Stimulated activated CD4-positive, alpha-beta T cell treated with anti-CD3 and anti-CD28 coated beads, Interleukin-2, amount 100 ng/mL, for 24 hours (primary cell): Measurements from ENCODE around the gene ARHGEF38.
"Not testable (repeated sequence)": the region's sequence is repeated elsewhere in the genome, so short reads cannot be mapped to it uniquely, and the experiment has no call there.

Source experiments
- DNase-seq, 2 donors: peaks; one replicate each; pipeline ENCODE4 v3.0.0-alpha.2; 2020

ARHGEF38 gene

GRCh38 chr4:105560421-105560848, 8.0 kb downstream of the ARHGEF38 start:
- DNase-seq = no peak

DNA sequence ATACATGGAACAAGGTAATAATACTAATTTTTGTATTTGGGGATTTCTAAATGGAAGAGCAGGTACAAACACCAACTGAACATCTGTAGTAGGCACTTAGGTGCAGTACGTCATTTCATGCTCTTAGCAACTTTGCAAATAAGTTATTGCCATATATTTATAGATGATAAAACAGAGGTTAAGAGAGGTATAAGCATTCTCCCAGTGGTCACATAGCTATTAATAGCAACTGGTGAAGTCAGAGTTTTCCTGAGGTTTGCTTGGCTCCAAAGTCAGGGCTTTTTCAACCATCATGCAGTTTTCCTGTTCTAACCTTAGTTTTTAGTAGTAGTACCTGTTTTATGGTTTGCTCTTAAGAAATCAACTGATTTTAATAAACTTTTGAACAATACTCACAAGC, 10.9 kb downstream of the ARHGEF38 start:
- no peak for DNase-seq

DNA sequence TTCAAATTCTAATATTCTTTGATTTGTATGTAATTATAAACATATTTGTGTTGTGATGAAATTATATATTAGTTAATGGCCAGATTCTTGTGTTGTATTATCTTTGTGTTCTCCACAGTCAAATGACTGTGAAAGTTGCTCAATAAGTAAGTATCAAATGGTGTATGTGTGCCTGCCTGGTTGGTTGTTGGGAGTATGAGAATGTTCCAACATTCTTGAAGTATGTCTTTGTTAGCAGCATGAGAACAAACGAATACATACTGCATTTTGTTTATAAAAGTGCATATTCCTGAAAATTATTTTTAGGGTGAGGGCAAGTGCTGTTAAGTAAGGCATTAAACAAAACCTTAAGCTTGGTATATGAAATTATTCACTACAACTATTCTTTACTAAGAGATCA, 16.2 kb downstream of the ARHGEF38 start:
- no peak for DNase-seq

- no peak for DNase-seq
Measured at GRCh38 chr4:105569057-105569865, 16.8 kb downstream of the ARHGEF38 start.

DNA sequence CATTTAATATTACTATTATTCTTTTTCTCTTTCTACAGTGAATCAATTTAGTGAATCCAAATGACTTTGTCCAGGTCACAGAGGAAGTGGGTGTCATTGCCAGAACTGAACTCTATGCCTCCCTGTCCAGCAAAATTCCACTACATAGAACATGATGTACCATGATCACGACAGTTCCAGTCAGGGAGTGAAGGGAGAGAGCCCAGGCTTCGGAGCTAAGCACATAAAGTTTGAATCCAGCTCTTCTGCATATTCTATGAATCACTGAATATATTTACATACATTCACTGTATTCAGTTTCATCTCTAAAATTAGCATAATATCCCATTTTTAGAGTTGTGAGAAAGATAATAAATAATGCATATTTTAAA, 17.4 kb downstream of the ARHGEF38 start:
- no peak for DNase-seq

GRCh38 chr4:105572296-105572695, 19.9 kb downstream of the ARHGEF38 start:
- no peak for DNase-seq

- DNase-seq = no peak
Measured at GRCh38 chr4:105586638-105587328, 34.4 kb downstream of the ARHGEF38 start.

DNA sequence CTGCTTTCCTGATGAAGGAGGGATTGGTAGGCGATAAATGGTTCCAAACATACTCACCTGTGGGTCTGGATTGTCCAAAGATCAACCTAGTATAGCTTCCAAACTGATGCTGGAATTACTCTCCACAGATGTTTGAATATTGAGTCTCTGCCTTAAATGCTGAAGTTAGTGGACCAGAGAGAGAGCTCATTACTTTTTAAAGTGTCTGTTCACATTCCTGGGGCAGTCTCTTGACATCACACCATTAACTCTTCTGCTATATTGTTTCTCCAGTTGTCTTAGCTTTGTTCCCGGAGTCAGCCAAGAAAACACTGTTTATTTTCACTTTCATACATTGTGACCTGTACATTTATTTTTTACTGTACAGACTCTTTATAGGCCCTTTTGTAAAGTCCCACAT, 35.4 kb downstream of the ARHGEF38 start:
- no peak for DNase-seq

GRCh38 chr4:105588252-105588651, 35.8 kb downstream of the ARHGEF38 start:
- DNase-seq = no peak

GRCh38 chr4:105591573-105591972, 39.2 kb downstream of the ARHGEF38 start:
- no peak for DNase-seq

DNA sequence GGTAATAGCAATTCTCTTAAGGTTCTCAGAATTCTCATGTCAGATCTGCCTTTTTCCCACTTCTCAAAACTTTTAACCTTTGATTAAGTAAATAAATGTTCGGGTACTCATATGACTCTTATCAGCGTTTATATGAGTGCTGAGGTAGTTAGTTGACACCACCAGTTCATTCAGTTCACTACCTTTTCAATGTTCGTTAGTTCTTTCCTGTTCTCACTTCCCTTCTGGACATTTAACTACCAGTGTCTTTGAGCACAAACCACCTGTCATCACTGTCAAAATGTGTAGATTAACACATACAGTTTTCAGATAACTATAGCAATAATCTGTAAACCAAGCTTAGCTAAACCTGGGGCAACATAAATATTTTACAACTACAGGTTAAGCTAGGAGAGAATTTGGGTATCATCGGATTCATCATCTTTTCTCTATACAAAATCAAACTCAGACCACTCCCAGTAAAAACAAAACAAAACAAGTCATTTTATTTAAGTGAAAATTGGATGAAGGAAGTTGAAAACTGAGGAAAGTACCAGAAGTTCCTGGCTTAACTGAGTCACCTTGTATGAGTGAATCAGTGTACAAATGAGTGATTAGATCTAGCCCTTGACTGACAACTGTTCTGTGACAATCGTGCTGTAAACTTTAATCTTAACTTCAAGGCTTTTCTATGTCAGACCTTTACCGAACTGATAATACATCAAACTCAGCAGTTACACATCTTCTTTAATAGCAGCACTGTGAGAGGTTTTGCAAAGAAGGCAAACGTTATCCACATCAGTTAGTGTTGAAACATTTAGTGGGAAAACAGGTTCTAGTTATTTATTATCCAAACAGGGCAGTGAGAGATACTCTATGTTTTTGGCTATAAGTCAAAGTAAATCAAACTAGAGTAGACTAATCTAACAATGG, 41.9 kb downstream of the ARHGEF38 start:
- no peak for DNase-seq

- no peak for DNase-seq
Measured at GRCh38 chr4:105596684-105597083, 44.3 kb downstream of the ARHGEF38 start.

- DNase-seq = no peak
Measured at GRCh38 chr4:105598052-105598451, 45.6 kb downstream of the ARHGEF38 start.

GRCh38 chr4:105598787-105599186, 46.4 kb downstream of the ARHGEF38 start:
- no peak for DNase-seq

DNA sequence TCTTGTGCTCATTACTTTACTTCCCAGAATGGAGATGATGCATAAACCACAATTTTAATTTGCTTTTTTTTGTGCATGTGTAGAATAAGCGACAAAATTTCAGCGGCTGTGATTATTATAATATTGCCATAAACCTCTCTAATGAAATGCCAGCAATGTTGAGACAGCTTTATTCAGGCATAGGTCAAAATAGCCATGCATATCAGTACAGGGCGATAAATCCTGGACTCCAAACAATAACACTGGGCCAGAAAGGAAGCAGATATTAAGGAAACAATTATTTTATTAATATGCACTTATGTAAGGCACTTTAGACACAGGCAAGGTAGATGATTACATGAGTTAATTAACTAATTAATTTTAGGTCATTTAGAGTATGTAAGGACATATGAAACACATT, 47.1 kb downstream of the ARHGEF38 start:
- no peak for DNase-seq

GRCh38 chr4:105599932-105600655, 47.7 kb downstream of the ARHGEF38 start:
- DNase-seq = no peak

DNA sequence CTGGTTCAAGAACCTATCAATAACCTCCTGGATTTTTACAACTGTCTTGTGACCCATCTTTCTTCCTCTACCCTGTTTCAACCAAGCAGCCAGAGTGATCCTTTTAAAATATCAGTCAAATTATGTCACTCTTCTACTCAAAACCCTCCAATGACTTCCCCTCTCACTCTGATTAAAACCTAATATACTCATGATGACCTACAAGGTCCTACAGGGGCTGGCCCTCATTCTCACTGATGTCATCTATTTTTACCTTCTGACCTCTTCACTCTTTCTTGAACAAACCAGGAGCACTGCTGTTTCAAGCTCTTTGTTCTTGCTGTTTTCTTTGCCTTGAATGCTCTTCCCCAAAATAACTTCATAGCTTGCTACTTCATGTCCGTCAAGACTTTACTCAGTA, 48.5 kb downstream of the ARHGEF38 start:
- DNase-seq = no peak

DNA sequence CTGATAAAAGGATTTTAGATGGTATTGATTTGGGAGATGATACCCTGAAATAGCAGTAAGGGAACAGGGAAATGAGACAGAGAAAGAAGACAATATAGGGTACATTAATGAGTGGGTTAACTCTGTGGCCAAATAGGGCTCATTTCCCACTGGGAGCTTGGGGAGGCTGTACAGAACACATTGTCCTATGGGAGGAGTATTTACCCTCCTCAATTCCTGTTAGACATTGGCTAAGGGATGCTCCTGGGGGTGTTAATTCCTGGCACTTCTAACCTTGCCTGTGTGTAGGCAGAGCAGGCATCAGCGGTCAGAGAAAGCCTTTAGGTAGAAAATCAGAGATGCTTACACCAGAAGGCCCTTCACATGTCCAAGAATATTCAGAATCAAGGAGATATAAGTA, 49.0 kb downstream of the ARHGEF38 start:
- no peak for DNase-seq

DNA sequence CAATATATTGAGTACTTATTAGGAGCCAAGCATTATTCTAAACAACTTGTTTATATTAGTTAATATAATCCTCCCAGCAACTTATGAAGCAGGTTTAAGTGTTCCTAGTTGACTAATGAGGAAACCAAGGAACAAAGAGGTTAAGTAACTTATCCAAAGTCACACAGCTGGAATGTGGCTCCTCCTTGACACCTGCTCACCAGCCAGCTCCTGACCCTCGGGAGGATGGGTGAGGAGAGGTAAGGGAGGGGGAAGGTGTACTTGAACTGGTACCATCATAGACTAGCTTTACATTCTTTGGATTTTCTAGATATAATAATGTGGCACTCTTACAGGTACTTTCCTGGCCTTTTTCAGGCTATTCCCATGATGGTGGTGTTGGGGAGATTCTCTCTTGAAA, 50.7 kb downstream of the ARHGEF38 start:
- DNase-seq = no peak

GRCh38 chr4:105605493-105605892, 53.1 kb downstream of the ARHGEF38 start:
- DNase-seq = no peak

DNA sequence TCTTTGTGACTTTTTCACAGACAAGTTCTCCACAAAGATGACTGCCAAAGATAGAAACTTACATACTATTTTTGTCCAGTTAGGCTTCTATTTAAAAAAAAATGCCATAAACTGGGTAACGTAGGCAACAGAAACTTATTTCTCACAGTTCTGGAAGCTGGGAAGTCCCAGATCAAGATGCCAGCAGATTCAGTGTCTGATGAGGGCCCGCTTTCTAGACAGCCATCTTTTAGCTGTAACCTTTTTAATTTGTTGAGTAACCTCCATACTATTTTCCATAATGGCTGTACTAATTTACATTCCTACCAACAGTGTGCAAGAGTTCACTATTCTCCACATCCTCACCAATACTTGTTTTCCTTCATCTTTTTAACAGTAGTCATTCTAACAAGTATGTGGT, 55.5 kb downstream of the ARHGEF38 start:
- DNase-seq = no peak

DNA sequence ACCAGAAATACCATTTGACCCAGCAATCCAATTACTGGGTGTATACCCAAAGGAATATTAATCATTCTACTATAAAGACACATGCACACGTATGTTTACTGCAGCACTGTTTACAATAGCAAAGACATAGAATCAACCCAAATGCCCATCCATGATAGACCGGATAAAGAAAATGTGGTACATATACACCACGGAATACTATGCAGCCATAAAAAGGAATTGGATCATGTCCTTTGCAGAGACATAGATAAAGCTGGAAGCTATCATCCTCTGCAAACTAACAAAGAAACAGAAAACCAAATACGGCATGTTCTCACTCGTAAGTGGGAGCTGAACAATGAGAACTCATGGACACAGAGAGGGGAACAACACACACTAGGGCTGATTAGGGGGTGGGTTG, 57.4 kb downstream of the ARHGEF38 start:
- not testable (repeated sequence) for DNase-seq

GRCh38 chr4:105613306-105613705, 60.9 kb downstream of the ARHGEF38 start:
- DNase-seq = no peak
